Stimulated activated CD8-positive, alpha-beta memory T cell treated with anti-CD3 and anti-CD28 coated beads, Interleukin-15, amount 100 ng/mL, for 24 hours (primary cell): ENCODE measurements around the gene TLK2.

ENCODE experiments used
- DNase-seq: peaks from one replicate; pipeline ENCODE4 v3.0.0-alpha.2; 2020; ENCODE audit warnings: low read depth

The TLK2 gene

DNA sequence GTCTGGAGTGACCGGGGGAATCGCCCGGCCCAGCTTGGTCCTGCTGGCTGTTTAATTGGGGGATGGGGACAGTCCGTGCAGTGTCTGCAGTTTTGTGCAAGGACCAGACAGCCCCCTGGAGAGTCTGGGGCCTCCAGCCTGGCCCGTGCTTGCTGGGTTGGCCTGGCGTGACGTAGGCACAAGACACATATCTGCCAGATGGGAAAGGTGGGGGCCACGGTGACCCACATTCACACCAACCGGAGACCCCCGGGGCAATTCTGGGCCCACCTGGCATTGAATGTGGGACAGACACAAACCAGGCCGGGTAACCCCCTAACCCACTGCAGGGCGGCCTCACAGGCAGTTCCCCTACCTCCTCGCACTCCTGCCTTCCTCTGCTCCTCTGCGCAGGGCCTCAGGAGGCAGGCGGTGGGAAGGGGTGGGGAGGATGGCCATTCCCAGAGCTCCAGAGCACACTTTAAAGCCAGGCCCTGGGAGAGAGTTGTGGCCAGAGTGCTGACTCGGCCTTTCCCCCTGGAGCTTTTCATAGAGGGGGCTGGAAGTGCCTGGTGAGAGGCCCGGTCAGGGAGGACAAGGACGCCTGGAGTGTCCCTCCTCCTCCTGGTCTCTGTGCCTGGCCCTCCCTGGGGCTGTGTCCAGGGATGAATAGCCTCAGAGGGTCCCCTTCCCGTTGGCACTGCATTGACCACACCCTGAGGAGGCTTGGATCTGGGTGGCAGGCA, 150.4 kb downstream of the TLK2 start:
- no peak for DNase-seq

GRCh38 chr17:62629556-62630364, 151.1 kb downstream of the TLK2 start:
- DNase-seq: no peak

GRCh38 chr17:62630365-62631085, 151.9 kb downstream of the TLK2 start:
- no peak for DNase-seq

DNA sequence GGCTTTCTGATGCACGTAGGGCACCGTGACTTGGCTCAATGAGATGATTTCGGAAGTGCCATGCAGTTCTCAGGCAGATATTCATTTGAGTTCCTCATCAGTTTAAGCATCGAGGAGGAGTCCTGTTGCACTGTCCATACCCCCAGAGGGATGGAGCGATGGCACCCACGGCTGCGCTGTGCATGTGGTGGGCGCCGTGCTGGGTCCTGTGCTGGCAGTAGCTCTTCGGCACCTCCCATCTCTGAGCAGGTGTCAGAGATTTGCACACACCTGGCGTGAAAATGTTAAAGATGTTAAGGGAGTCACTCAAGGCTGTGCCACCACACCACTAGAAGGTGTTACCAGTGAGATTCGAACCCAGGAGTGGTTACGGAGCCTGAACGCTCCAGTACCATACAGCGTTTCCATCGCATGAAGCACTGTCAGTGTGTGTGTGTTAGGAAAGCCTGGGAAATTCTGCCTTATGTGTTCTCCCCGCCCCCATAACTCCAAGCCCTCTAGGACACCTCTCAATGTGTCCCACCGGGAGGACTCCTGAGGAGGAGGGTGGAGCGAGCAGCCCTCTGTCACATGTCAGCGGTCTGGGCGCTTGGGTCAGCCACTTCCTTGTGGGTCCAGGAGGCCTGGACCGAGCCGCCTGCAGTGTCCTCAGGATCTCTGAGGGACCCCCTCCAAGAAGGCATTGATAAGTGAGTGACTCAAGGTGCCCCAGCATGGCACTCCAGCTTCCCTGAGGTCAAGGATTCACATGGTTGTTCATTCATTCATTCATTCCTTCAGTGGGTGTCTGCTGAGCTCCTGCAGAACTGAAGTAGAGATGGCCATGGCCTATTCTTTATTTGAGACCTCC, 152.7 kb downstream of the TLK2 start:
- DNase-seq: no peak

DNA sequence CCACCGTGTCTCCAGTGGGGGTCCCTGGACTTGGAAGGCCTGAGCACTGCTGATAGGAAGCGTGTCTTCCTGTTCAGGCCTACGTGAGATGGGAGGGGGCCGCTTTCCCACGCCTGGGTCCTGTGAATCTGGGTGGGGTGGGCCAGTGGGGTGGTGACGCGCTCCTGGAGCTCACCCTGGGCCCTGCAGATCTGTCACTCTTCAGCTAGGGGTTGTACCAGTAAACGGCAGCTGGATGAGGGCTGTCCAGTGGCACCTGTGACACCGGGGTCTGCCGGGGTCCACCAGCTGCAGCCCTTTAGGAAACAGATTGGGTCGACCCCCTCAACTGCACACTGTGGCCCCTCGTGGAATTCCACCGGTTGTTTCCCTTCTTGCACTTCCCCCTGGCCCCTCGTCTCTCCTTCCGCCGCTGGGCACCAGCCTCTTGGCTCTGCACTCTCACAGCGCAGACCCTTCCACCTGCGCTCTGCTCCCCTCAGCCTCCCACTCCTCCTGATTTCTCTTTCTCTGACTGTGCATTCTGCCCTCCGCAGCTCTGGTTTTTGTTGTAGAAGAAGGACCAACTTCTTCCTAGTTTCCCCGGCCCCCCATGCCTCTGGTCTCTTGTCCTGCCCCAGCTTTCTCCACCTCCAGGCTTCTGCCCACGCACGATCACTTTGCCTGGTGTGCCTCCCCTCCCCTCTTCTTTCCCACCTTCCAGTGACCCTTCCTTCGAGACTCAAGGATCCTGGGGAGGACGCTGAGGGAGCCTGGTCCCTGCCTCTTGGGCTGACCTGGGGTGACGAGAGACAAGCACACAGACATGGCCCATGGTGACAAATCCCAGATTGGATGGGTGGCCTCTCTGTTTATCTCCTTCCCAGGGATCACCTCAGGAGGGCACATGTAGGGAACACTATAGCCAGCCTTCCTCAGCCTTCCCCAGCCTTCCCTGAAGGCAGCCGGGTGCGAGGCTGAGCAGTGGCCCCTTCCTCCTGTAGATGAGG, 153.6 kb downstream of the TLK2 start:
- no peak for DNase-seq

- DNase-seq: no peak
Observed at GRCh38 chr17:62637809-62638208, 159.2 kb downstream of the TLK2 start.

GRCh38 chr17:62641153-62641552, 162.5 kb downstream of the TLK2 start:
- no peak for DNase-seq

DNA sequence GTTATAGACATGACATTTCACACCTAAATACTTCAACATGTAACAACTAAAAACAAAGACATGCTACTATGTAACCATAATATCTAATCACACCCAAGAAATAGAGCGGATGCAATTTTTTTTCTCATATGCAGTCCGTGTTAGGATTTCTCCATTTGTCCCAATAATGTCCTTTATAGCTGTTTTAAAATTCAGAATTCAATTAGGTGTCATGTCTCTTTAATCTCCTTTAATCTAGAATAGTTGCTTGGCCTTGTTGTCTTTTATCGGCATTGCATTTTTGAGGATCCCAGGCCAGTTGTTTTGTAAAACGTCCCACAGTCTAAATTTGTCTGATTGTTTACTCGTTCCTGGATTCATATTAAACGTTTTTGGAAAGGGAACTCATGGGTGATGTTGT, 163.3 kb downstream of the TLK2 start:
- DNase-seq: no peak

DNA sequence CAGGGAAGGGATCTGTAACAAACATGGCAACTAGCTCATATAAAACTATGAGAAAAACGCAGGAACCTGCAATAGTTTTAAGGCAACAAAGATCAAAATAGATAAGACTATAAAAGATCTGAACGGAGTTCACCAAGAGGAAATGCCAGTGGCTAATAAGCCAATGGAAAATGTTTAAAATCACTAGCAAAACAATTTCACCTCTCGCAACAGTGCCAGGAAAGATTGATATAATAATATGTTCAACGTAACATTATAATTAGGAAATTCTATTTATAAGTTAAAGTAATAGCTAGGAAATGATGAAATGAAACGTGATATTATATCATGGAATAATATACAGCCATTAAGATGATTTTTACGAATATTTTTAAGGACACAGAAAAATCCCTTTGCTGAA, 164.9 kb downstream of the TLK2 start:
- no peak for DNase-seq

DNA sequence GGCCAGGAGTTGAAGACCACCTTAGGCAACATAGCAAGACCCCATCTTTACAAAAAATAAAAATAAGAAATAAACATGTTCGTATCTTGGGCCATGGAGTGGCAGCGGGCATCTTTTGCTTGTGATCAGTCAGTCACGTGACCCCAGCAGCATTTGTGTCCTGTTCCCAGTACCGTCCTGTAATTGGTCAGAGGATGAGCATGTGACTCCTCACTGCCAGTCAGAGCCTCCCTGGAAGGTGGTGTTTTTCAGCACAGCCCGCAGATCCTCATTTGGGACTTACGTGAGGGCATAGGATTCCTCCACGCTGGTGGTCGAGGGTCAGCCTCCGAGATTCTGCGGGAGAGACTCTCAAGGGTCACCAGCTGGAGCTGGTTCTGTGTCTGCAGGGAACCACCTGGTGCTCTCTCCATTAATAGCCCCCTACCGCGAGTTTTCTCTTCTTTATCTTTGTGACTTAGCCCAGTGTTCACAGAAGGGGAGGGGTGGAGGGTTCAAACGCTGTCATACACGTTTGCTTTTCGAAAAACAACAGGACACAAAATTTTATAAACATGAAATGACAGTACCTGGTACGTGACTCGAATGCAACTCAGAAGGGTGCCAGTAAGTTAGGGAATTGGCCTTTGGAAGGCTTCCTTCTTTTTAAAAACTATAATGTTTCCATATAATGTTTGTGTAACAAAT, 166.0 kb downstream of the TLK2 start:
- no peak for DNase-seq

- DNase-seq: no peak
Observed at GRCh38 chr17:62648251-62648955, 169.8 kb downstream of the TLK2 start.

DNA sequence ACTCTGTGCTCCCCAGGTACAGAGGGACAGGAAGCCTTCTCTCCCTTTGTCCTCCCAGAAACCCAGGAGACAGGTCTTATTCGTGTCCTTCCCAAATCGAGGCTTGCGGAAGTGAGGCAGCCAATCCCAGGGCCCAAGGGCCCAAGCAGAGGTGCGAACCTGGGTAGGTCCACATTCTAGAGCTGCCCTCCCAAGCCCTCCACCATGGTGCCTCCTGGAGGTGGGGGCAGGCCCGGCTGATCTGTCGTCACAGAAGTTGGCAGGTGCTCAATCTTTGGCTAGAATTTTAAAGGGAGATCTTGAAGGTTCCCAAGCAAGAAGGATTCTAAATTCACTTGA, 170.3 kb downstream of the TLK2 start:
- DNase-seq: no peak

GRCh38 chr17:62649570-62649969, 170.9 kb downstream of the TLK2 start:
- no peak for DNase-seq

- no peak for DNase-seq
Observed at GRCh38 chr17:62650587-62650986, 172.0 kb downstream of the TLK2 start.

DNA sequence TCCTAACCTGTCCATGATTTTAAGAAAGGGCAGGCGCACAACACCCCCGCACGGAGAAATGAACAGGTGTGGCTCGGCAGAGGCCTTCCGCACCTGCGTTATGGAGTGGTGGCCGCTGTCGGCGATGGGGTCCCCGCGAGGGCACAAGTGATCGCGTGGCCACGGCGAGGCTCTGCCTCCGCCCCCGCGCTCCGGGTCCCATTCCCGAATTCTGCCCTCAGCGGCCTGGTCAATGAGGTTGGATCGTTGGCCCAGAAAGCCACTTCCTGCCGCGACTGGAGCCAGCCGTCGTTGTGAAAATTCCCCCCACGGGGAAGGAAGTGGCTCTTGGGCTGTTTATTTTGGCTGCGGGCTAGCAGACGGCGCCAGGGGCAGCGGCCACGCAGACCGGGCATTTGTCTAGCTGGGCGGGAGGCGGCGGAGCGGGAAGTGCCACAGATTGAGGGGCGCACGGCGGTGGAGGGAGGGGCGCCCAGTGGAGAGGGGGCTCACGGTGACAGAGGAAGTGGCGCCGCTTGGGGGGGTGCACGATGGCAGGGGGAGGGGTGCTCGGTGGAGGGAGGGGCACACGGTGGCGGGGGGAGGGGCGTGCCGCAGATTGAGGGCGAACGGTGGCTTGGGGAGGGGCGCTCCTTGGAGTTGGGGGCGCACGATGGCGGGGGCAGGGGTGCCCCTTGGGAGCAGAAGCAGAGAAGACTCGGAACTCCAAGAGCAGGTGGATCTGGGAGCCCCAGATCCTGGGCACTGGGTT, 173.8 kb downstream of the TLK2 start:
- no peak for DNase-seq

GRCh38 chr17:62653002-62653825, 174.6 kb downstream of the TLK2 start:
- DNase-seq: peak; percentile 74

GRCh38 chr17:62653826-62654761, 175.5 kb downstream of the TLK2 start:
- no peak for DNase-seq
